HEK293T (cell line): ENCODE results near the gene CELF5.
A peak's percentile ranks its signal among the peaks of the same experiment; 100 is the strongest.

Experiments used
- CTCF ChIA-PET: fragments of 350-600 bp; formaldehyde crosslinking; extraction: SDS; loops from one replicate; lab custom pipeline; 2021; ENCODE audit warnings: antibody characterized with exemption, inconsistent platforms; lab: Yijun Ruan, JAX
- POLR2A ChIA-PET: fragments of 350-600 bp; formaldehyde crosslinking; extraction: SDS; loops from one replicate; lab custom pipeline; 2020; ENCODE audit warnings: antibody characterized with exemption, inconsistent platforms; lab: Yijun Ruan, JAX
- DNase-seq: peaks from one replicate; pipeline ENCODE4 v3.0.0; 2012; ENCODE audit warnings: mixed read lengths; ENCODE audit errors: extremely low spot score
- ARNT ChIP-seq: fragments of 450-650 bp; IDR thresholded peaks from 2 replicates; pipeline ENCODE4 v1.6.1; 2017; ENCODE audit warnings: mild to moderate bottlenecking
- BHLHE40 ChIP-seq: fragments of 450-650 bp; IDR thresholded peaks from 2 replicates; pipeline ENCODE4 v1.6.1; 2016; ENCODE audit warnings: mild to moderate bottlenecking, moderate library complexity, borderline replicate concordance
- CTBP1 ChIP-seq: fragments of 450-650 bp; IDR thresholded peaks from 2 replicates; pipeline ENCODE4 v1.6.1; 2016; ENCODE audit warnings: borderline replicate concordance
- ELF4 ChIP-seq: fragments of 450-650 bp; IDR thresholded peaks from 2 replicates; pipeline ENCODE4 v1.6.1; 2017; ENCODE audit warnings: antibody characterized with exemption
- FOXA1 ChIP-seq: fragments of 450-650 bp; IDR thresholded peaks from 2 replicates; pipeline ENCODE4 v1.6.1; 2016; ENCODE audit warnings: mild to moderate bottlenecking
- FOXK2 ChIP-seq: fragments of 450-650 bp; IDR thresholded peaks from 2 replicates; pipeline ENCODE4 v1.6.1; 2016; ENCODE audit warnings: mild to moderate bottlenecking
- FOXM1 ChIP-seq: fragments of 450-650 bp; IDR thresholded peaks from 2 replicates; pipeline ENCODE4 v1.6.1; 2017; ENCODE audit warnings: mild to moderate bottlenecking, borderline replicate concordance
- HDGF ChIP-seq: fragments of 450-650 bp; IDR thresholded peaks from 2 replicates; pipeline ENCODE4 v1.6.1; 2017; ENCODE audit warnings: antibody characterized with exemption, borderline replicate concordance
- L3MBTL2 ChIP-seq: fragments of 450-650 bp; conservative IDR thresholded peaks from 2 replicates; pipeline ENCODE4 v1.6.1; 2016; ENCODE audit warnings: mild to moderate bottlenecking
- LEF1 ChIP-seq: fragments of 450-650 bp; IDR thresholded peaks from 2 replicates; pipeline ENCODE4 v1.6.1; 2017; ENCODE audit warnings: mild to moderate bottlenecking, borderline replicate concordance
- NFRKB ChIP-seq: fragments of 450-650 bp; IDR thresholded peaks from 2 replicates; pipeline ENCODE4 v1.6.1; 2016; ENCODE audit warnings: mild to moderate bottlenecking, moderate library complexity
- PKNOX1 ChIP-seq: fragments of 450-650 bp; IDR thresholded peaks from 2 replicates; pipeline ENCODE4 v1.6.1; 2016
- SP1 ChIP-seq: fragments of 450-650 bp; IDR thresholded peaks from 2 replicates; pipeline ENCODE4 v1.6.1; 2017
- SUZ12 ChIP-seq: fragments of 450-650 bp; IDR thresholded peaks from 2 replicates; pipeline ENCODE4 v1.6.1; 2016; ENCODE audit warnings: mild to moderate bottlenecking
- TARDBP ChIP-seq: fragments of 450-650 bp; IDR thresholded peaks from 2 replicates; pipeline ENCODE4 v1.6.1; 2016
- ZNF384 ChIP-seq: fragments of 450-650 bp; IDR thresholded peaks from 2 replicates; pipeline ENCODE4 v1.6.1; 2016

The CELF5 gene

GRCh38 chr19:3179739-3180293 lies 44.6 kb upstream of the CELF5 start:
- ChIA-PET POLR2A (no interaction called here), CTCF (no interaction called here)
- DNase-seq: no peak

GRCh38 chr19:3183721-3184641 lies 40.5 kb upstream of the CELF5 start:
- no peak for TF ChIP-seq PKNOX1
- TF ChIP-seq ELF4: no peak
- TF ChIP-seq L3MBTL2: no peak
- no peak for TF ChIP-seq NFRKB
- no peak for TF ChIP-seq LEF1
- no peak for TF ChIP-seq SP1
- no peak for TF ChIP-seq FOXA1
- CTCF ChIA-PET: interaction anchor here (1.7 kb wide), 1 partner anchor 234 kb away, joined by 5 read pairs; no protein-coding TSS in a partner anchor
- POLR2A ChIA-PET: interaction anchor here (2.0 kb wide), 1 partner anchor 233 kb away, joined by 4 read pairs; no protein-coding TSS in a partner anchor

More at GRCh38 chr19:3179739-3180293, 44.6 kb upstream of the CELF5 start:
- TF ChIP-seq LEF1 (no peak), L3MBTL2 (no peak), TARDBP (no peak), CTBP1 (no peak), FOXA1 (no peak), SUZ12 (no peak), ZNF384 (no peak), FOXK2 (no peak), ARNT (no peak), ELF4 (no peak), SP1 (no peak), NFRKB (no peak), FOXM1 (no peak), BHLHE40 (no peak), PKNOX1 (no peak), HDGF (no peak)

GRCh38 chr19:3184847-3185460 lies 39.5 kb upstream of the CELF5 start:
- ChIA-PET POLR2A (interaction anchor here (0.9 to 2.0 kb wide), 2 partner anchors 21 to 234 kb away, joined by 3 to 4 read pairs; no protein-coding TSS in a partner anchor), CTCF (interaction anchor here (1.7 kb wide), 1 partner anchor 235 kb away, joined by 5 read pairs; no protein-coding TSS in a partner anchor)
- TF ChIP-seq SUZ12 (no peak), FOXA1 (no peak), PKNOX1 (no peak), FOXK2 (no peak), BHLHE40 (no peak), LEF1 (no peak), NFRKB (no peak), ARNT (no peak), ZNF384 (no peak), L3MBTL2 (no peak), CTBP1 (no peak)
- DNase-seq: peak; percentile 68

More at GRCh38 chr19:3183721-3184641, 40.5 kb upstream of the CELF5 start:
- DNase-seq: no peak

- CTCF ChIA-PET: interaction anchor here (1.7 kb wide), 1 partner anchor 235 kb away, joined by 5 read pairs; no protein-coding TSS in a partner anchor
- TF ChIP-seq L3MBTL2 (no peak; the same call in 1 of the 2 replicates), ARNT (no peak), TARDBP (no peak), PKNOX1 (peak; percentile 63), ELF4 (peak; percentile 83), SUZ12 (no peak; the same call in 1 of the 2 replicates), LEF1 (no peak)
- peak; percentile 93 for DNase-seq
- POLR2A ChIA-PET: interaction anchor here (0.9 to 2.0 kb wide), 3 partner anchors 22 to 235 kb away, joined by 3 to 4 read pairs (median 4); no protein-coding TSS in a partner anchor
These were observed 38.9 kb upstream of the CELF5 start, which contains the start of gene NCLN for GRCh38 chr19:3185461-3186159. Gene NCLN, plus strand, starts transcription at chr19:3185930. Its CDS starts 101 bp downstream, at chr19:3186031.
